HG03196 (cell line): Measurements from ENCODE around the gene PIPOX.

Experiments
- ATAC-seq: cut with Tn5 transposase; IDR thresholded peaks from one replicate; pipeline ENCODE4 v1.9.1; 2021; ENCODE audit not compliant: unreplicated experiment

The PIPOX gene

GRCh38 chr17:29042679-29043538, at the start of gene PIPOX:
Gene PIPOX (plus strand): TSS chr17:29043141. CDS start chr17:29043226, 85 bp downstream.
- ATAC-seq, result no peak

DNA sequence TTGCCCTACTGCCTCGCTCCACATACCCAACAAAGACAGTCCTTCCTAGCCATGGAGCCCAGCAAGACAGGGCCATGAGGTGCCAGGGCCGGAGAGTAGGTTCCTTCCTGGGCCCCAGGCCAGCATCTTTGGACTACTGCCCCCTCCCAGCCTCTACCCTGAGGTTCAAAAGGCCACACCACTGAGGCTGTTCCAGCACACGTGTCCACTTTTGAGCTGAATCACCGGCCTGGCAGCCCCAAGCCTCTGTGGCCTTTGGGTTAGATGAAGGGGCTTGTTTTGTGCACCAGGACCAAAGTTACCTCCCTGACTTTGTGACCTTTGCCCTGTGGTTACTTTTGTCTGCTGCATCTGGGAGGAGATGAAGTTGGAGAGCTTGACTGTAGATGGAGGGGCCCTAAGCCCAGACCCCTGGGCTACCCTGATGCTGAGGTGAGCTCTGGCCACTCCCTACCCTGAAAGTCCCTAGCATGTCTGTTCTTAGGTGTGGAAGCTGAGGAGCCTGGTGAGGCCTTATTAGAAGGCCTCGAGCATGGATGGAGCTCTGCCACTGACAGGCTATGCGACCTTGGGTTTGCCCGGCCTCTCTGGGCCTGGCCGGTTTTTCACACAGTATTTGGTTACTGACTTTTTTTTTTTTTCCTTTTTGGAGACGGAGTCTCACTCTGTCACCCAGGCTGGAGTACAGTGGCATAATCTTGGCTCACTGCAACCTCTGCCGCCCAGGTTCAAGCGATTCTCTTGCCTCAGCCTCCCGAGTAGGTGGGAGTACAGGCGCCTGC, 49.1 kb upstream of the PIPOX start:
- ATAC-seq, result no peak

DNA sequence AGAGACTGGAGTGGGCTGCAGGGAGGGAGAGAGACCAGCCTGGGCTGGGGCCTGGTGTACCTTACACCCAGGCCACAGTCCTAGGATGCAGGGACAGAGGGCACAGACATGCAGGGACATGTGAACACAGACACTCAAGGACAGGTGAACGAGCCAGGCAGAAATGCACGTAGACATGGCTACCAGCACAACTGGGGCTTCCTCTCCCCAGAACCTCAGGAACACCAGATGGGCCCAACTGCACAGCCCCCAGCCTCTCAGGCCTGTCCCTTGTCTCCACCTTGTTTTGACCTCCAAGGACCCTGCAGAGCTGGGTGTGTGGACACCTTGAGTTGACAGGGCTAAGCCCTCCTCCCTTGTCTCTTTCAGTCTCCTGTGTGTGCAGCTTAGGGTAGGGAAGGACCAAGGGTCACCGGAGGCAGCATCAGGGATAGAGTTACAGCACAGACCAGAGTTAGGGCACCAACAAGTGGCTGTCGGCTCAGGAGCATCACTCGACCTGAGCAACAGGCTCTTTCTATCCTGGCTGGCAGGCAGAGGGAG, 46.3 kb upstream of the PIPOX start:
- ATAC-seq, result no peak

GRCh38 chr17:28997806-28998205, 45.1 kb upstream of the PIPOX start:
- ATAC-seq, result no peak

DNA sequence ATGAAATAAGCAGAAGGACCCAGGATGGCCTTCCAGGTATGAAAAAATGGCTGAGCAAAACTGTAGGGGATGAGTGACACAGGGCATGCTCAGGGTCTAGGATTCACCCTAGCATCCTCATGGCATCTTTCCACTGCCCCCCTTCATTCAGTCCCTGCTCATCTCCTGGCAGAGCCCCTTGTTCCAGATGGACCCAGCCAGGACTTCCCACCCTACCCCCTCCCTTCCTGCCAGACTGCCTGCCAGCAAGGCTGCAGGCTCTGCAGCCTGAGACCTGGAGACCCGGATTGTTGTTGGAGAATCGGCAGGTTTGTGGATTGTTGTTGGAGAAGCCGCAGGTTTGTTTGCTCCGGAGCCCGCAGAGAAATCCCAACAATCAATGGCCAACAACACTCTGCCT, 43.7 kb upstream of the PIPOX start:
- no peak for ATAC-seq

GRCh38 chr17:29000973-29001372, 42.0 kb upstream of the PIPOX start:
- ATAC-seq, result no peak

GRCh38 chr17:29002811-29003210, 40.1 kb upstream of the PIPOX start:
- no peak for ATAC-seq

- ATAC-seq, result no peak
Observed at GRCh38 chr17:29003289-29003688, 39.7 kb upstream of the PIPOX start.

DNA sequence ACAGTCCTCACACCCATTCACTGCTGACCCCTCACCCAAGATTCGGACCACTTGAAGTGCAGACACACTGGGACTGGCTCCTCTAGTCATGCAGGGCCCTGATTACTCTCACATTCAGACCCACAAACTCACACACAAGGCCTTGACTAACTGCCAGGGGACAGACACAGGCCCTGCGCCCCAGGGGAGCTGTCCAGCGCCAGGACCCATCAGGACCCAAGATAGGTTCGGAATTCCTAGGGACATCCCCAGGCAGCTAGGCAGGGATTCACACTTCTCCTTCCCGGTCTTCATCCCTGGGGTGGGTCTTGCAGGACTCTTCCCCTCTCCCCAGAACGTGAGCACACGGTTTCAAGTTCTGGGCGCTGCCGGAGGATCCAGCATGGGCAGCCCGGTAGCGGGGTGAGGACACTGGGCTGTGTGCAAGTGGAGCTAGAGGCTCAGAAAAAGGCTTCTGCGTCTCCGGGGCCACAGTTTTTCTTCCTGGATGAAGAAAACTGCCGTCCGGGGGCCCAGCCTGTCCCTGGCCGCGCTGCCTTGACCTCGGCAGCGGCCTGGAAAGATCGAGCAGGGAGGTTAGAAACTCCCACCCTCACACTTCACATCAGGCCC, 38.8 kb upstream of the PIPOX start:
- ATAC-seq, result no peak

- no peak for ATAC-seq
Observed at GRCh38 chr17:29005936-29006511, 36.9 kb upstream of the PIPOX start, which contains the start of gene SEZ6. Gene SEZ6 (minus strand): TSS chr17:29006033. CDS start chr17:29005869, 164 bp downstream.

DNA sequence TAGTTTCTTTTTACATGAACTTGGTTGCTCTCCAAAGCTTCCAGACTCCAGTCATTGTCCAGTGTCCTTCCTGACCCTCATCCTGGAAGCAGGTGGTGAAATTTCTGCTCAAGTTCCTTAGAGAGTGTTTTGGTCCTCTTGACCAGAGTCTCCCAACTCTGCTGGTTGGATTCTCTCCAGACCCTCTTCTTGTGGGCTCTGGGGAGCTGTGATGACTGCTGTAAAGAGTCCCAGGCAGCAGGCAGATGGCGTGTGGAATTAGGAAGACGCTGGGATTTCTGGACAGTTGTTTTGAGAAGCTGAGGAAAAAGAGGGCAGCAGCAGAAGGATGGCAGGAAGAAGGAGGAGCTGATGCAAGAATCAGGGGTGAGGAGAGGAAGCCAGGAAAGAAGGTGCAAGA, 35.5 kb upstream of the PIPOX start:
- ATAC-seq, result no peak

DNA sequence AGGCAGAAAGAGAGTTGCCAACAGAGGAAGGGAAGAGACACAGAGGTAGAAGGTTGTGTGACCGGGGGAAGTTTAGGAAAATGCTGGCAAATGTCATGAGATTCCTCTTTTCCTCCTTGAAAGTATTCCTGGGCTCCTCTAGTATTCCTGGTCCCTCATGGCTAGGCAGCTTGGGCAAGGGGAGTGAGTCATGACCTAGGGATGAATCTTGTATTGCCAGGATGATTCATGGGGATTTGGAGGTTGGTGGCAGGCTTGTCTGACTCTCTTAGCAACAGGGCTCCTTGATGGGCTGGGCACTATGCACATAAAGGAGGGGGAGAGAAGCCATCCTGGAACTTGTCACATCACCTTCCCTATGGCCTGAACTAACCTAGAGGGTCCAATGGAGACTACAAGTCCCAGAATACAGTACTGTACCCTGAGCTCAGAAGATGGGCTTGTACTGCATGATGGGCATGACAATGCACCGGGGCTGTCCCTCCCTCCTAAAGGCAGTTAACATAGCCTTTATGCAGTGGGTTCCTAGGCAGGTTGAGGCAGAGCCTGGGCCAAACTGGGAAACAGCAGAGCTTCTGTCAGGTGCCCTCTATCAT, 35.0 kb upstream of the PIPOX start:
- no peak for ATAC-seq

DNA sequence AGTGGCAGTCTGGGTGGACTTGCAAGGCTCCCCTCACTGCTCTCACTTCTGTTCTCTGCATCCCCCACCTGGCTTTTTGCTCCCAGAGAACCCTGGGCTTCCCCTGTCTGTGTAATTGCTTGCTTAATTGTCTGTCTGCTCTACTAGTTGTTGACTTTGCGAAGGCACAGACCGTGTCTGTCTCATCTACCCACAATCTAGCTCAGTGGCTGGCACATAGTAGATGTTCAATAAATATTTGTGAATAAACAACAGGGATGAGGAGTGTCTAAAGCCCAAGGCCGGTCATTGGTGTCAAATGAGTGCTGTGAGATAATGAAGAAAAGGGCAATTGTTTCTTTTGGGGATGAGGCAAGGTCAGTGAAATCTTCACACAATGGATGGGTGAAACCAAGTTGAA, 34.4 kb upstream of the PIPOX start:
- no peak for ATAC-seq

GRCh38 chr17:29010129-29010528, 32.8 kb upstream of the PIPOX start:
- no peak for ATAC-seq

GRCh38 chr17:29010586-29010985, 32.4 kb upstream of the PIPOX start:
- no peak for ATAC-seq

DNA sequence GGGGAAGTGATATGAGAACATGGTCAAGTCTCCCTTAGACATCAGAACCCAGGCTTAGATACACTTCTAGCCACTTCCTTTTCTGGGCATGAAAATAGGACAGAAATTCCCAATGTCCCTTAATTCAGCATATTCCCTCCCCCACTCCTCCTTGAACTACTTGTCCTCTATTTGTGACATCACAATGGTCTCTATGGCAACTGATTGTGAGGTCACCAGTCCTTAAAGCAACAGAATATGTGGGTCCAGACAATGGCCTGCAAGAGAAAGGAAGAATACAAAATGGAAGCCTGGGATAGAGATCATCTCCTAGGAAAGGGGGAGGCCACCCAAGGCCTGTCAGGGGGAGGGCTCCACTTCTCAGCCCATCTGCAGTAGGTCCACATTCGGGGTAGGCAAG, 30.4 kb upstream of the PIPOX start:
- ATAC-seq, result no peak

DNA sequence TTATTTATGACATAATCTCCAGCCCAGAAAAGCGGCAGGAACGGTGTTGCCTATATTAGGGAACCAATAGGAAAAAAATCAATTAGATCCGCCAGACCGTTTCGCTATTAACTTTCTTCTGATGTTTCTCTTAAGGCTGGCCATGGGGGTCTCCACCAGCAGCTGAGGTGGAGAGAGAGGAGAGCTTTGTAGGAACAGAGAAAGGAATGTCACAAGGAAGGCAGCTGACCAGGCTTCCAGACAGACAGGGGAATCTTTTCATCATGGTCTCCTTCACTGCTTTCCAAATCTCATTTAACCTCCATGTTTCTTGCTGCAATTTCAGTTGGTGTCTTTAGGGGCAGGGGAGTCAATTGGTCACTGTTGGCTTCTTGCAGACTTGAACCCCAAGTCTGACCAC, 28.2 kb upstream of the PIPOX start:
- no peak for ATAC-seq

DNA sequence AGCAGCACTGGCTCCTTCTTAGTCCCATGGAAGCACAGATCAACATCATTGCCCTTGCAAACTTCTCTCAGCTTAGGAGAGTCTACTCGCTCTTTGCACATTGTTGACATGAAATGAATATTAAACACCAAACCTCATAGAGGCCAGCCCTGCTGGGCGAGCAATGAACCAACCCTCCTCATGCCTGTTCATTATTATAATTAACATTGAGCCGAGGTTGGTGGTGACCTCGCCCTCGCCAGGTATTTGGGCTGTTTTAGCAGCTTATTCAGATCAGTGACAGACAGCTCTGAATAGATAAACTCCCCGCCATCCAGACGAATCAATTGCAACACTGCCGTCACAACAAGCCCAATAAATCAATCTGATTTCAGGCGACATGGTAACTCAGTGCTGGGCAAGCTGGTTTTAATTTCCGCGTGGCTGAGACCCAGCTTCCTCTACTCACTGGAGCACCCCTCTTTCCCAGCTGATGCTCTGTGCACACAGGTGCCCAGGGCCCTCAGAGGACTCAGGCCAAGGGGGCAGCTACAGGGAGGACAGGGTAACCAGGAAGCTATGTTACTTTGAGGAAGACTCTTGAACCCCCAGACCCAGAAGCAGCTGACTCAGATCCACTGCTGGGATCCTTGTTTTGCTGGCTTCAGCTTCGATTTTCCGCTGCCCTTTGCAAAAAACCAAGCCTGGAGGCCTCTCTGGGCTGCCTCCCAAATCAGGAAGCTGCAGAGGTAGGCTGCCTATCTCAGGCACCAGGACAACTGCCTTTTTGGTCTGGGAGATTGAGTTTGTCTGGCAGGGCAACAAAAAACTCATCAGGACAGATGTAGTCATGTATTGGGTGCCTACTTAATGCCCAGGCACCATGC, 26.4 kb upstream of the PIPOX start:
- ATAC-seq, result no peak

DNA sequence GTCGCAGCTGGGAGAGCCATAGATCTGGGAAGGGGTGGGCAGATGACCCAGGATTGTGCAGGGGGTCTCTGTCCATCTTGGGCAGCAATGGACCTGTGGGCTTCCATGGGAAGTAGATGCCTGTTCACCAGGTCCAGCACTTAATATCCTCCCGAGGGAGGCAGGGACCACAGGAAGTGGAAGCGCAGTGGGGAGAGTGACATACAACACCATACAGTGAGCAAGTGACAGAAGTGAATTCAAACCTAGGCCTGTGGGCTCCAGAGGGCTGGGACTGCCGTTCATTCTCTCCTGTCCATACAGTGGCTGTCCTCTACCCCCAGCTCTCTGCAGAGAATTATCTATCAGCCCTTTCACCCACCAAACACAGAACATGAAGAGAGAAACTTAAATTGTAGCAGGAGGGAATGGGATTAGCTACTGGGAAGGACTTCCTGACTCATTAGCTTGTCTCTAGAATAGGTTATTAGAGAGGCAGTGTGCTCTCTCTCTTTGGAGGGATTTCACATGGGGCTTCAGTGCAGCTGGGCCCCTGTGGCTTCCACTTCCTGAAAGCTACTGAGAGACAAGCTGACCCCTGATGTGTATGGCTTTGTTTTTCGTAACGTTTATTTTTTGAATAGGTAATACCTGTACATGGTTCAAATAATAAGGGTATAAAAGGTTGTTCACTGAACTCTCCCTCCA, 24.0 kb upstream of the PIPOX start:
- no peak for ATAC-seq
